GM23338 (cell line): ENCODE measurements around the gene CCNY. TPM values are rescaled to one million over a fixed set of nuclear protein-coding genes. Genes with fewer than 3 reads are reported as not detected.

ENCODE experiments used
- ATAC-seq: fragments of 200-7000 bp; cut with Tn5 transposase; 3 replicates; pipeline ENCODE4 v1.9.1; 2020
- DNase-seq: peaks from one replicate; pipeline ENCODE4 v3.0.0-alpha.2; 2015; ENCODE audit warnings: low spot score
- H2AFZ ChIP-seq: fragments of 200-600 bp; sonication (generic); 2 replicates; pipeline ENCODE4 v1.8.0; 2016; ENCODE audit warnings: antibody characterized with exemption, mild to moderate bottlenecking, moderate library complexity
- H3F3A ChIP-seq: fragments of 200-600 bp; sonication (generic); replicated peaks from 2 replicates; pipeline ENCODE4 v1.8.0; 2017; ENCODE audit warnings: antibody characterized with exemption, mixed run types, low read depth
- H3K27ac ChIP-seq: fragments of 200-600 bp; sonication (generic); 2 replicates; pipeline ENCODE4 v1.6.1; 2016; ENCODE audit warnings: low read depth
- H3K27me3 ChIP-seq: fragments of 200-600 bp; sonication (generic); 2 replicates; pipeline ENCODE4 v1.8.0; 2016; ENCODE audit warnings: mild to moderate bottlenecking, mixed run types, moderate library complexity; ENCODE audit not compliant: insufficient read depth
- H3K36me3 ChIP-seq: fragments of 200-600 bp; sonication (generic); 2 replicates; pipeline ENCODE4 v1.8.0; 2016; ENCODE audit warnings: mild to moderate bottlenecking; ENCODE audit not compliant: insufficient read depth
- H3K4me1 ChIP-seq: fragments of 200-600 bp; sonication (generic); 2 replicates; pipeline ENCODE4 v1.8.0; 2016; ENCODE audit warnings: mild to moderate bottlenecking, moderate library complexity; ENCODE audit not compliant: insufficient read depth
- H3K4me2 ChIP-seq: fragments of 200-600 bp; sonication (generic); 2 replicates; pipeline ENCODE4 v1.7.1; 2017; ENCODE audit warnings: mixed run types
- H3K4me3 ChIP-seq: fragments of 200-600 bp; sonication (generic); 2 replicates; pipeline ENCODE4 v1.6.1; 2016; ENCODE audit warnings: mixed run types
- H3K79me2 ChIP-seq: fragments of 200-600 bp; sonication (generic); replicated peaks from 2 replicates; pipeline ENCODE4 v1.8.0; 2017; ENCODE audit warnings: mild to moderate bottlenecking; ENCODE audit not compliant: insufficient read depth
- H3K9me2 ChIP-seq: fragments of 200-600 bp; sonication (generic); 2 replicates; pipeline ENCODE4 v1.8.0; 2017; ENCODE audit not compliant: insufficient read depth
- H4K20me1 ChIP-seq: fragments of 200-600 bp; sonication (generic); replicated peaks from 2 replicates; pipeline ENCODE4 v1.8.0; 2017; ENCODE audit warnings: mild to moderate bottlenecking; ENCODE audit not compliant: insufficient read depth
- H3K27ac Mint-ChIP-seq: 2 replicates; pipeline ENCODE4 v1.8.0; 2020; ENCODE audit warnings: inconsistent platforms, mild to moderate bottlenecking, moderate library complexity, mixed read lengths
- H3K27me3 Mint-ChIP-seq: 3 replicates; pipeline ENCODE4 v1.8.0; 2022; ENCODE audit warnings: low read depth, mild to moderate bottlenecking, moderate library complexity, mixed read lengths, inconsistent platforms; ENCODE audit not compliant: insufficient read depth, poor library complexity
- H3K36me3 Mint-ChIP-seq: 3 replicates; pipeline ENCODE4 v1.8.0; 2021; ENCODE audit warnings: low read depth, mild to moderate bottlenecking, inconsistent platforms, moderate library complexity, mixed read lengths
- H3K4me1 Mint-ChIP-seq: 3 replicates; pipeline ENCODE4 v1.8.0; 2020; ENCODE audit warnings: mild to moderate bottlenecking, inconsistent platforms, mixed read lengths
- H3K4me3 Mint-ChIP-seq: 3 replicates; pipeline ENCODE4 v1.8.0; 2021; ENCODE audit warnings: moderate library complexity, mild to moderate bottlenecking, inconsistent platforms, mixed read lengths
- H3K9me3 Mint-ChIP-seq: 3 replicates; pipeline ENCODE4 v1.8.0; 2020; ENCODE audit warnings: moderate library complexity, mild to moderate bottlenecking, inconsistent platforms, mixed read lengths
- CREB1 ChIP-seq: fragments of 250-450 bp; sonication (Bioruptor Pico); IDR thresholded peaks from 2 replicates; pipeline ENCODE4 v1.5.0; 2020; ENCODE audit warnings: low read depth, mild to moderate bottlenecking, moderate library complexity
- CTCF ChIP-seq, 2 experiments: fragments of 200-600 bp in 1 of 2; sonication (generic) in 1 of 2; conservative IDR thresholded peaks; 2 replicates each; pipeline versions ENCODE4 v1.5.1 to v1.6.1; 2016 to 2017; ENCODE audit warnings: antibody characterized with exemption in 2 of 2, low read depth in 2 of 2, mild to moderate bottlenecking in 2 of 2, moderate library complexity in 1 of 2
- ETS1 ChIP-seq: IDR thresholded peaks from 2 replicates; pipeline ENCODE4 v1.6.1; 2016; ENCODE audit warnings: antibody characterized with exemption
- EZH2 ChIP-seq: fragments of 200-600 bp; sonication (generic); IDR thresholded peaks from one replicate; pipeline ENCODE4 v1.8.0; 2017; ENCODE audit warnings: antibody characterized with exemption, mild to moderate bottlenecking, low read depth; ENCODE audit not compliant: unreplicated experiment
- EZH2phosphoT487 ChIP-seq: fragments of 200-600 bp; sonication (generic); IDR thresholded peaks from one replicate; pipeline ENCODE4 v1.8.1; 2018; ENCODE audit warnings: antibody characterized with exemption; ENCODE audit not compliant: unreplicated experiment
- JUNB ChIP-seq: IDR thresholded peaks from one replicate; pipeline ENCODE4 v1.6.1; 2016; ENCODE audit warnings: antibody characterized with exemption; ENCODE audit not compliant: unreplicated experiment
- NANOG ChIP-seq: IDR thresholded peaks from 2 replicates; pipeline ENCODE4 v1.6.1; 2016; ENCODE audit warnings: antibody characterized with exemption, borderline replicate concordance
- POLR2AphosphoS5 ChIP-seq: IDR thresholded peaks from 2 replicates; pipeline ENCODE4 v1.6.1; 2016; ENCODE audit warnings: antibody characterized with exemption, low read depth
- REST ChIP-seq: IDR thresholded peaks from one replicate; pipeline ENCODE4 v1.6.1; 2018; ENCODE audit warnings: antibody characterized with exemption; ENCODE audit not compliant: unreplicated experiment
- STAT1 ChIP-seq: IDR thresholded peaks from one replicate; pipeline ENCODE4 v1.6.1; 2016; ENCODE audit warnings: antibody characterized with exemption; ENCODE audit not compliant: unreplicated experiment
- ZNF114 ChIP-seq: fragments of 250-450 bp; sonication (Bioruptor Pico); IDR thresholded peaks from 2 replicates; pipeline ENCODE4 v1.5.0; 2020; ENCODE audit warnings: mild to moderate bottlenecking, moderate library complexity
- ZNF331 ChIP-seq: fragments of 250-450 bp; sonication (Bioruptor Pico); IDR thresholded peaks from 2 replicates; pipeline ENCODE4 v1.5.0; 2020; ENCODE audit warnings: low read depth, mild to moderate bottlenecking, moderate library complexity
- ZNF462 ChIP-seq: fragments of 250-450 bp; sonication (Bioruptor Pico); IDR thresholded peaks from 2 replicates; pipeline ENCODE4 v1.5.0; 2020; ENCODE audit warnings: mild to moderate bottlenecking, moderate library complexity
- polyA plus RNA-seq: library from polyadenylated mRNA; unstranded; fragments of >200 nt; fragmentation: Nextera tagmentation; extraction: Ambion mirVana; gene quantifications from 2 replicates; pipeline ENCODE4 v1.2.1, GENCODE V29; 2016
- total RNA-seq: library from RNA; depleted of rRNA; stranded (reverse); fragments of >200 nt; shearing (Covaris generic); gene quantifications from 2 replicates; pipeline ENCODE4 v1.2.3, GENCODE V29; 2014

The CCNY gene
- total and polyA plus RNA-seq, 2 experiments from 2014 or later: 14.2 to 29.0 TPM

- H3K4me3 ChIP-seq: no peak overlapping the region
- H3K4me2 ChIP-seq: no peak overlapping the region
- no peak for DNase-seq
- no peak for ATAC-seq
- H3K27me3 ChIP-seq: no peaks in the 10 kb centered on the region
- H3K9me2 ChIP-seq: no peaks in the 10 kb centered on the region
- no peak overlapping the region for H3K27ac ChIP-seq
- H3K27me3 Mint-ChIP-seq: peaks cover 7% of the 10 kb centered on the region
- H3K27ac Mint-ChIP-seq: no peak overlapping the region
- peaks cover 15% of the 10 kb centered on the region for H3K36me3 Mint-ChIP-seq
- H4K20me1 ChIP-seq: no peaks in the 10 kb centered on the region; the same call in 1 of the 2 replicates
- H2AFZ ChIP-seq: no peak overlapping the region
- no peaks in the 10 kb centered on the region for H3K36me3 ChIP-seq
- TF ChIP-seq REST: no peak
- no peak for TF ChIP-seq EZH2phosphoT487
- TF ChIP-seq ZNF114 (CRISPR knock-in tag): no peak
- no peak for TF ChIP-seq POLR2AphosphoS5
- TF ChIP-seq STAT1: no peak
- TF ChIP-seq CREB1 (CRISPR knock-in tag): no peak
- TF ChIP-seq ZNF462: no peak
- TF ChIP-seq ETS1: no peak
- TF ChIP-seq ZNF331 (CRISPR knock-in tag): no peak
- TF ChIP-seq NANOG: no peak
- TF ChIP-seq JUNB: no peak
- no peak for TF ChIP-seq CTCF (conservative IDR thresholded peaks at IDR 0.05; ENCODE audit: low read depth in 2 of 2)
- no peak for TF ChIP-seq EZH2
- H3K9me3 Mint-ChIP-seq: no peaks in the 10 kb centered on the region
- no peaks in the 10 kb centered on the region; the same call in 1 of the 3 replicates for H3K4me1 Mint-ChIP-seq
- no peak overlapping the region for H3K4me3 Mint-ChIP-seq
- H3K4me1 ChIP-seq: no peaks in the 10 kb centered on the region
- no peaks in the 10 kb centered on the region for H3F3A ChIP-seq
- no peaks in the 10 kb centered on the region for H3K79me2 ChIP-seq
These were observed 228.1 kb downstream of the CCNY start for GRCh38 chr10:35564341-35564968.
